OCI-M2 (cell line): ENCODE results near the gene PAWR.
"Not testable (repeated sequence)": the region's sequence is repeated elsewhere in the genome, so short reads cannot be mapped to it uniquely, and the experiment has no call there.

Source experiments
- DNase-seq: peaks from one replicate; lab custom pipeline; 2025; ENCODE audit not compliant: unreplicated experiment; lab: John Stamatoyannopoulos, UW

Gene PAWR

GRCh38 chr12:79596719-79597350 lies 93.9 kb downstream of the PAWR start:
- no peak for DNase-seq

GRCh38 chr12:79595273-79595672 lies 95.5 kb downstream of the PAWR start:
- no peak for DNase-seq

GRCh38 chr12:79592865-79593264 lies 97.9 kb downstream of the PAWR start:
- no peak for DNase-seq

- no peak for DNase-seq
Measured at GRCh38 chr12:79591988-79592387, 98.8 kb downstream of the PAWR start.

GRCh38 chr12:79590751-79591150 lies 100.0 kb downstream of the PAWR start:
- no peak for DNase-seq

- no peak for DNase-seq
Measured at GRCh38 chr12:79587368-79587767, 103.4 kb downstream of the PAWR start.

- DNase-seq, result no peak
Measured at GRCh38 chr12:79585147-79585546, 105.6 kb downstream of the PAWR start.

- DNase-seq, result no peak
Measured at GRCh38 chr12:79573820-79574219, 116.9 kb downstream of the PAWR start.

GRCh38 chr12:79569679-79570078 lies 121.1 kb downstream of the PAWR start:
- no peak for DNase-seq

GRCh38 chr12:79567175-79567563 lies 123.6 kb downstream of the PAWR start:
- DNase-seq, result no peak

GRCh38 chr12:79566452-79567174 lies 124.2 kb downstream of the PAWR start:
- DNase-seq, result no peak

- not testable (repeated sequence) for DNase-seq
Measured at GRCh38 chr12:79564727-79565350, 125.9 kb downstream of the PAWR start.

- no peak for DNase-seq
Measured at GRCh38 chr12:79563021-79563740, 127.6 kb downstream of the PAWR start.

- no peak for DNase-seq
Measured at GRCh38 chr12:79561401-79562132, 129.2 kb downstream of the PAWR start.

- no peak for DNase-seq
Measured at GRCh38 chr12:79560225-79560889, 130.4 kb downstream of the PAWR start.

- DNase-seq, result no peak
Measured at GRCh38 chr12:79559591-79559990, 131.2 kb downstream of the PAWR start.

GRCh38 chr12:79558924-79559469 lies 131.8 kb downstream of the PAWR start:
- DNase-seq, result no peak

- DNase-seq, result no peak
Measured at GRCh38 chr12:79557690-79558315, 133.0 kb downstream of the PAWR start.

GRCh38 chr12:79555028-79555925 lies 135.5 kb downstream of the PAWR start:
- no peak for DNase-seq
